ENCODE results near the gene MKLN1. TPM values are rescaled to one million over a fixed set of nuclear protein-coding genes. Genes with fewer than 3 reads are reported as not detected.
"Not testable (repeated sequence)": the region's sequence is repeated elsewhere in the genome, so short reads cannot be mapped to it uniquely, and the experiment has no call there.

MKLN1 gene
- total RNA-seq, 8 experiments from 2014 or later = 19.7 to 65.6 (median 30.5) TPM

DNA sequence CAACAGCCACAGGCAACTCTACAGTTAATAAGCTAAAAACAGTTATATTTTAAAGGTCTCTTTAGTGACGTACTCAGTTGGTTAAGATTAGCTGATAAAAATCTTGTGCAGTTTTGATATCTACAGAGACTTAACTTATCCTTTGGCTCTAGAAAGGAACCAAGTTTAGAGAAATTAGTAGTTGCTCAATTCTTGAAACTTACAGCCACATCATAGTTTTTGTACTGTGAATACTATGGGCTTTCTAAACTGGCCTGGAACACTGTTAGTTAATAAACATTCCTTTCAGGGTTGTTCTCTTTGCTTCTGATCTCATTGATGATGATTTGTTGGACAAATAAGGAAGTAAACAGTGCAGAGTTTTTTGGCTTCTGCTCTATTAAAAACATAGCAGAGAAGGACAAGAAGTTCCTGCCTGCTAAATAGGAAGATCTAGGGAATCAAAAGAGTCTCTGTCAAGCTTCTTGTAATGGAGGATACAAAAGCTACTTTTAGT is 73.1 kb downstream of the MKLN1 start:
- 50 to 100% (median 100%) methylated on average over 1 of the region's 1 CpG; no CpG with 5 or more reads in 3 of the 10 experiments for WGBS, 10 experiments
- Histone ChIP-seq H3K4me1 (replicated peaks in 1 of 2) (no peaks in the 10 kb centered on the region), H3K27ac (no peak overlapping the region), H3K4me3 (no peak overlapping the region)
- in situ Hi-C loops (cut with MboI; ENCODE audit: low pct_unique_long_range_greater_than_20kb in 2 of 9, low sequenced_read_pairs in 9 of 9, unreplicated experiment in 9 of 9) = no loop called here
- ATAC-seq (replicated peaks in 6 of 8) = no peak

DNA sequence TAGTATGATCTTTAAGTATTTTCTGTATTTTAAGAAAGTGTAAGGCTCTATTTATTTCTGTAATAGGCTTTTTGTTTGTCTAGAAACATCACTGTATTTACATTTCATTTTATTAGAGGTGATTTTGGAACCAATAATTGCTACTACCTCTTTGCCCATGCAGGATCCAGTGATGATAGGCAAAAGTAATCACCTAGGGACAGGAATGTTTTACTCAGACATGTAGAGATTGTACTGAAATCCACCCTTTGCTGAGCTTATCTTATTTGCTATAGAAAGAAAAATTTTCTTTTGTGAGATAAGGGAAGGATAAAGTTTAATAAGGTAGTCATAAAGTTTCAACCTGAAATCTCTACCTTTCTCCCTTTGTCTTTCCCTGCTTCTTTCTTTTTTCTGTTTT is 73.5 kb downstream of the MKLN1 start:
- H3K4me3 ChIP-seq = no peak overlapping the region
- H3K4me1 ChIP-seq (replicated peaks in 1 of 2) = no peaks in the 10 kb centered on the region
- no peak for ATAC-seq (replicated peaks in 6 of 8)
- in situ Hi-C loops (cut with MboI; ENCODE audit: low pct_unique_long_range_greater_than_20kb in 2 of 9, low sequenced_read_pairs in 9 of 9, unreplicated experiment in 9 of 9) = no loop called here
- H3K27ac ChIP-seq = no peak overlapping the region

DNA sequence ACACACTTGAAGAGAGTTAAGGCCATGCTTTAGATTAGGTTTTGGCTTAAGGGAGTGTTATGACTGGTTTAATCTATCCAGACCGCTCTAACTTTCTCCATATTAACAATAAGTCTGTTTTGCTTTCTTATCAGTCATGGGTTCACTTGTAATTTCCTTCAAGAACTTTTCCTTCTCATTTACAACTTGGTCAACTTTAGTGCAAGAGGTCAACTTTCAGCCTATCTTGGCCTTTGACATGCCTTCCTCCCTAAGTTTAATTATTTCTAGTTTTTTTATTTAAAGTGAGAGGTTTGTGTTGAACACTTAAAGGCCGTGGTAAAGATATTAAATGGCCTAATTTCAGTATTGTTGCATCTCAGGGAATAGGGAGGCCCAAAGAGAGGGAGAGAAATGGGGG is 75.6 kb downstream of the MKLN1 start:
- Histone ChIP-seq H3K27ac (no peak overlapping the region), H3K4me1 (replicated peaks in 1 of 2) (no peaks in the 10 kb centered on the region), H3K4me3 (no peak overlapping the region)
- ATAC-seq (replicated peaks in 6 of 8) = no peak
- WGBS, 10 experiments = 85 to 100% (median 97%) methylated on average over 1 to 2 of the region's 2 CpGs; no CpG with 5 or more reads in 2 of the 10 experiments
- in situ Hi-C loops (cut with MboI; ENCODE audit: low pct_unique_long_range_greater_than_20kb in 2 of 9, low sequenced_read_pairs in 9 of 9, unreplicated experiment in 9 of 9) = no loop called here

DNA sequence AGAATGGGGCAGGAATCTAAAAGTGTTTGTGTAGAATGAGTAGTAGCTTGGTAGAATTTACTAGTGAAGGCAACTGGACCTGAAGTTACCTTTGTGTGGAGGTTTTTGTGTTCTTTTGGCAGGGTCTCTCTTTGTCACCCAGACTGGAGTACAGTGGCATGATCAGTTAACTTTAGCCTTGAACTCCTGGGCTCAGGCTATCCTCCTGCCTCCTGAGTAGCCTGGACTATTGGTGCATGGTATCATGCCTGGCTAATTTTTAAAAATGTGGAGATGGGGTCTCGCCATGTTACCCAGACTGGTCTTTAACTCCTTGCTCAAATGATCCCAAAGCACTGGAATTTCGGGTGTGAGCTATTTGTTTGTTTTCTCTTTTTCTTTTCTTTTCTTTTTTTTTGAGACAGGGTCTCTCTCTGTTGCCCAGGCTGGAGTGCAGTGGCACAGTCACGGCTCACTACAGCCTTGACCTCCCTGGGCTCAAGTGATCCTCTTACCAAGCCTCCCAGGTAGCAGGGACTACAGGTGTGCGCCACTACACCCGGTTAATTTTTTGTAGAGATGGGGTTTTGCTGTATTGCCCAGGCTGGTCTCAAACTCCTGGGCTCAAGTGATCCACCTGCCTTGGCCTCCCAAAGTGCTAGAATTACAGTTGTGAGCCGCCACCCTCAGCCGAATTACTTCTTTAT is 76.7 kb downstream of the MKLN1 start:
- 89 to 100% (median 100%) methylated on average over 1 to 6 of the region's 7 CpGs; no CpG with 5 or more reads in 2 of the 10 experiments for WGBS, 10 experiments
- Histone ChIP-seq H3K27ac (no peak overlapping the region), H3K4me3 (no peak overlapping the region), H3K4me1 (replicated peaks in 1 of 2) (no peaks in the 10 kb centered on the region)
- no peak for ATAC-seq (replicated peaks in 6 of 8)
- in situ Hi-C loops (cut with MboI; ENCODE audit: low pct_unique_long_range_greater_than_20kb in 2 of 9, low sequenced_read_pairs in 9 of 9, unreplicated experiment in 9 of 9) = no loop called here

DNA sequence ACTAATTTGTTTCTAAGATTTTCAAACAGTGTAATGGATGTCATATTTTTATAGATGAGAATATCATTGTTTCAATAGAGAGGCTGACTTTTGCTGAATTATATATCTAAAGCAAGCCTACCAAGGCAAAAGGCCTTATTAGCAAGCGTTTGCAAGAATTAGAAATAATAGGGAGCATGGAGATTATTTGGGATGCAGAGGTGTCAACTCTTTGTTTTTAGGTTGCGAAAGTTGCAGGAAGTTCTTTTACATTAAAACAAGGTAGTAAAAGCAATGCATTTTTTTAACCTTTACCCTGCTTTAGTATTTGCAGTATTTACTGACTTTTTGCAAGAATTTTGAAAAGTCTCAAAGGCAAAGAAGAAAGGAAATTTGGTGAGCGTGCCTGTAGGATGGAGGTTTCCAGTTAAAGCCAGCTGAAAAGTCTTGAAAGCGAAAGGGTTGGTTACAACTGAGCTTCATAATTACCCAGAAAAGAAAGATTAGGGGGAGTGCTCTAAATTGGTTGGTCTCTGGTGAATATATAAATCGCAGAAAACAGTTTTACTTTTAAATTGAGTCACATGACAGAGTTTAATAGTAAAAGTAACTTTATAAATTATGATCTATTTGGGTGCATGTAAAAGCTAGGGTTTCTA is 81.6 kb downstream of the MKLN1 start:
- Histone ChIP-seq H3K4me3 (no peak overlapping the region), H3K27ac (no peak overlapping the region), H3K4me1 (replicated peaks in 1 of 2) (no peaks in the 10 kb centered on the region)
- 63 to 100% (median 88%) methylated on average over 2 to 5 of the region's 5 CpGs for WGBS, 10 experiments
- no peak for ATAC-seq (replicated peaks in 6 of 8)
- in situ Hi-C loops (cut with MboI; ENCODE audit: low pct_unique_long_range_greater_than_20kb in 2 of 9, low sequenced_read_pairs in 9 of 9, unreplicated experiment in 9 of 9) = no loop called here

DNA sequence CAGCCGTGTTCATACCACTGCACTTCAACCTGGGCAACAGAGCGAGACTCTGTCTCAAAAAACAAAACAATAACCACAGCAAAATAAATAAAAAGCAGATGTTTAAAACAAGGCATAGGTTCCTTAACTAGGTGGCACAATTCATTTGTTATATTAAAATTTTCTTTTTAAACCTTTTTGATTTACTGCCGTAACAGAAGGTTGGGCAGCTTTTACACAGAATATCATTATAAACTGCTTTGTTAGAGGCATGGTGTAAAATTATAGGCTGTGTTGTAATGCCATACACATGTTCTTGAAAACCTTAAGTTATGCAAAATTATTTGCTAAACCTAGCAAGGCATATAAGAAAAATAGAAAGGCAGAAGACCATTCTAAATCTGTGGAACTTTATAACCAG is 84.4 kb downstream of the MKLN1 start:
- H3K4me3 ChIP-seq = no peak overlapping the region
- WGBS, 10 experiments = 80 to 100% (median 94%) methylated on average over 1 to 3 of the region's 3 CpGs; no CpG with 5 or more reads in 1 of the 10 experiments
- no peak overlapping the region for H3K27ac ChIP-seq
- in situ Hi-C loops (cut with MboI; ENCODE audit: low pct_unique_long_range_greater_than_20kb in 2 of 9, low sequenced_read_pairs in 9 of 9, unreplicated experiment in 9 of 9) = no loop called here
- no peak for ATAC-seq (replicated peaks in 6 of 8)
- H3K4me1 ChIP-seq (replicated peaks in 1 of 2) = no peaks in the 10 kb centered on the region

DNA sequence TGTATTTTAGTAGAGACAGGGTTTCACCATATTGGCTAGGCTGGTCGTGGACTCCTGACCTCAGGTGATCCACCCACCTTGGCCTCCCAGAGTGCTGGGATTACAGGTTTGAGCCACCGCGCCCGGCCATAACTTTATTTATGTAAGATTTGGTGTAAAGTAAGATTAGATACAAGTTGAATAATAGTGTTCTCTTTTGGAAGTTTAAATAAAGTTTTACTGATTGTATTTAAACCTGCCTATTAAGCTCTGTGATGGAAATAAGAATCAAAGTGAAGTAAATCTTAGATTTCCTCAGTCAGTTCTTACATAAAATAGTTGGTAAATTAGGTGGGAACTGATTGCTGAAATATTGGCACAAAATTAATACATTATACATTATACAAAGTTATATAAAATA is 86.0 kb downstream of the MKLN1 start:
- Histone ChIP-seq H3K27ac (no peak overlapping the region), H3K4me1 (replicated peaks in 1 of 2) (no peaks in the 10 kb centered on the region), H3K4me3 (no peak overlapping the region)
- in situ Hi-C loops (cut with MboI; ENCODE audit: low pct_unique_long_range_greater_than_20kb in 2 of 9, low sequenced_read_pairs in 9 of 9, unreplicated experiment in 9 of 9) = no loop called here
- 80 to 100% (median 94%) methylated on average over 1 to 4 of the region's 4 CpGs; no CpG with 5 or more reads in 4 of the 10 experiments for WGBS, 10 experiments
- ATAC-seq (replicated peaks in 6 of 8) = no peak

DNA sequence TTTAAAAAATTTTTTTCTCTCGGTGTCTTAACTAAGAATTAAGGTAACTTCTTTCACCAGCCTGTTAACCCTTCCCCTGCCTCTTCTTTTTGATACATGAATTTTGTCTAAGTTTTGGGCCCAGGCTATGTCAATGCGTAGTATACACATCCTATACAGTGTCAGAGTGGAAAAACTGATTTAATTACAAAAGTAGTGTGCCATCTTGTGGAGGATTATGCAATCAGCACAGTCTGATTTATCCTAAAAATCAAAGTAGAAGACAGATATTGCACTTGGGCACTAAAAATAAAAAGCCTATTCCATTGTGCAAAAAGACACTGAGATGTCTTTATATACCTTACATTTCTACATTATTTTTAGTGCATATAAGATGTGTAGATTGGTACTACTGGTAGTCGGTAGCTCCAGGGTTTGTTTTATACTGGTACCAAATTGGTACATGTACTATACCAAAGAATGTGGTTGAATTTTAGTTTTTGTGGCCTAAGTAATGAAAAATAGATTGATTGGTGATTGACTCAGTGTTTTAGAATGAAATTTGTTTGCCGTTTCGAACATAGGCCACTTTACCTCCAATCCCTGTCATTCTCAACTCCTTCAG is 96.6 kb downstream of the MKLN1 start:
- in situ Hi-C loops (cut with MboI; ENCODE audit: low pct_unique_long_range_greater_than_20kb in 2 of 9, low sequenced_read_pairs in 9 of 9, unreplicated experiment in 9 of 9) = no loop called here
- Histone ChIP-seq H3K4me1 (replicated peaks in 1 of 2) (no peaks in the 10 kb centered on the region), H3K4me3 (no peak overlapping the region), H3K27ac (no peak overlapping the region)
- 58 to 97% (median 84%) methylated on average over 3 to 5 of the region's 5 CpGs; no CpG with 5 or more reads in 1 of the 10 experiments for WGBS, 10 experiments
- ATAC-seq (replicated peaks in 6 of 8) = peak in 7 of 8 experiments; percentile 42 to 91 (median 67)

DNA sequence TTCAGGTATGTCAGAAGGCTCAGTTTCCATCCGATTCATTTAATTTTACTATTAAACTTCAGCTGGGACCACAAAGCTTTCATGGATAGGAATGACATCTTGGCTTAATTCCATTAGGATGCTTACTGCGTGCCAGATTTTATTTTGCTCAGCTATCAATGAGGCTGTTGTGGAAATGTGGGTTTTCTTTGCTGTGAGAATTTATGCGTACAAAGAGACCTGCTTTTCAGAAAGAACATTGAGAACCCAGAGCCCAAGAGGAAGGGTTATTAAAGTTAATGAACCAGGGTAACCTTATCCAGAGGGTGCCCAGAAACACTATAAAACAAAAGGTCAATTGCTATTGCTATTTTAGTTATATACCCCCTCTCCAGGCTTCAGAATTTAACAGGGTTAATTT is 98.3 kb downstream of the MKLN1 start:
- in situ Hi-C loops (cut with MboI; ENCODE audit: low pct_unique_long_range_greater_than_20kb in 2 of 9, low sequenced_read_pairs in 9 of 9, unreplicated experiment in 9 of 9) = no loop called here
- no peak overlapping the region for H3K27ac ChIP-seq
- WGBS, 10 experiments = 58 to 100% (median 84%) methylated on average over 1 to 3 of the region's 3 CpGs
- no peak overlapping the region for H3K4me3 ChIP-seq
- H3K4me1 ChIP-seq (replicated peaks in 1 of 2) = peaks cover 0 to 5% of the 10 kb centered on the region in 2 donors
- ATAC-seq (replicated peaks in 6 of 8) = no peak

DNA sequence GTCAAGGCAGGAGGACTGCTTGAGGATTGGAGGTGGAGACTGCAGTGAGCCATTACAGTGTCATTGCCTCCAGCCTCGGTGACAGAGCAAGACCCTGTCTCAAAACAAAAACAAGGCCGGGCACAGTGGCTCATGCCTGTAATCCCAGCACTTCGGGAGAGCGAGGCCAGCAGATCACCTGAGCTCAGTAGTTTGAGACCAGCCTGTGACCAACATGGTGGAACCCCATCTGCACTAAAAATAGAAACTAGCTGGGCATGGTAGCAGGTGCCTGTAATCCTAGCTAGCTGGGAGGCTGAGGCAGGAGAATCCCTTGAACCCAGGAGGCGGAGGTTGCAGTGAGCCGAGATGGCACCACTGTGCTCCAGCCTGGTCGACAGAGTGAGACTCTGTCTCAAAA is 103.2 kb downstream of the MKLN1 start:
- H3K4me3 ChIP-seq; in situ Hi-C loops (cut with MboI; ENCODE audit: low pct_unique_long_range_greater_than_20kb in 2 of 9, low sequenced_read_pairs in 9 of 9, unreplicated experiment in 9 of 9); H3K4me1 ChIP-seq (replicated peaks in 1 of 2); H3K27ac ChIP-seq; ATAC-seq (replicated peaks in 6 of 8): not testable (repeated sequence)
- WGBS, 10 experiments = 93 to 100% (median 100%) methylated on average over 1 to 6 of the region's 7 CpGs; no CpG with 5 or more reads in 4 of the 10 experiments

DNA sequence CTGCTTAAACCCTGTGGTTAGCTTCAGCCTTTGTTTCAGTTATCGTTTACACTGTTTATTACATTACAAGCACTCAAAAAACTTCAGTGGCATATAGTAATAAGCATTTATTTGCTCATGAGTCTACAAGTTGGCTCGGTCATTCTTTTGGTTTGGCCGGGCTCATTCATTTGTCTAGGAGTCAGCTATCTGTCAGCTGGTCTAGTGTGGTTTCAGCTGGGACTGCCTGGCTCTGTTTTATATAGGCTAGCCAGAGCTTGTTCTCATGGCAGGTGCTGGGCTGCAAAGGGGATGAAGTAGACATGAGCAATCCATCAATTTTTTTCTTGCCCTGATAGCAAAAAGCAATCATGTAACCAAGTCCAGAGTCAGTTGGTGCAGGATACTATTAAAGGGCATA is 103.6 kb downstream of the MKLN1 start:
- in situ Hi-C loops (cut with MboI; ENCODE audit: low pct_unique_long_range_greater_than_20kb in 2 of 9, low sequenced_read_pairs in 9 of 9, unreplicated experiment in 9 of 9) = no loop called here
- 13 to 100% (median 66%) methylated on average over 1 to 3 of the region's 3 CpGs; no CpG with 5 or more reads in 1 of the 10 experiments for WGBS, 10 experiments
- Histone ChIP-seq H3K4me3 (no peak overlapping the region), H3K4me1 (replicated peaks in 1 of 2) (peaks cover 0 to 7% of the 10 kb centered on the region in 2 donors), H3K27ac (no peak overlapping the region)
- peak in 5 of 8 experiments; percentile 64 to 100 (median 85) for ATAC-seq (replicated peaks in 6 of 8)

DNA sequence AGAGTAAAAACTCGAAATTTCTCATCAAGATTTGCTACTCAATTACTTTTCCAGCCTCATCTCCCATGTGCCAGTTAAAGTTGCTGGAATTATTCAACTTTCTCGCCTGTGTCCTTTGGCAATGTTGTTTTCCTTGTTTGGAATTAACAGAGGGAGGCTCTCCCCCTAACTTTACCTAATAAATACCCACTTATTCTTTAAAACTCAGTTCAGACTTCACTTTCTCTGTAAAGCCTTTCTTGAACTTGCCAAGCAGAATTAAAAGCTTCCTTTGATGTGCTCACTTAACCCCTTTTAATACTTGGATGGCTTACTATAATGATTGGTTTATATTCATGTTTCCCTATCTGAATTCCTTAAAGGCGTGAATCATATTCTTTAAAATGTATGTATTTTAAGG is 104.1 kb downstream of the MKLN1 start:
- in situ Hi-C loops (cut with MboI; ENCODE audit: low pct_unique_long_range_greater_than_20kb in 2 of 9, low sequenced_read_pairs in 9 of 9, unreplicated experiment in 9 of 9) = no loop called here
- no peak overlapping the region for H3K27ac ChIP-seq
- peaks cover 0 to 7% of the 10 kb centered on the region in 2 donors for H3K4me1 ChIP-seq (replicated peaks in 1 of 2)
- ATAC-seq (replicated peaks in 6 of 8) = no peak
- H3K4me3 ChIP-seq = no peak overlapping the region
- 70 to 100% (median 95%) methylated on average over 1 to 3 of the region's 3 CpGs for WGBS, 10 experiments

DNA sequence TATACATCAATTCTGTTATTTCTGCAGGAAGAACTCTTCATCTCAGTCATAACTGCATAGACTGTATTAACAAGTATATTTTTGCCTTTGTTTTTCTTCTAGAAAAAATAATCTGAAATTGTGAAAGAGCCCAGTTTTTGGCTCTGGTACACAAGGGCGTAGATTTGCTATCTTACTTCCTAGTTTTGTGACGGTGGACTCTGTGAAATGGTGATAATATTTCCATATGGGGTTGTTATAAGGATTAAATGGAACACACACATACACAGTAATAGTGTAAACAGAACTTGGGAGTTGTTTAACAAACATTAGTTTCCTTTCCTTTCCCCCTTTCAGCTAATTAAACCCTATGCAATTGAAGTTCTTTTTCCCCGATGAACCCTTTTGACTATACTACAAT is 108.7 kb downstream of the MKLN1 start:
- in situ Hi-C loops (cut with MboI; ENCODE audit: low pct_unique_long_range_greater_than_20kb in 2 of 9, low sequenced_read_pairs in 9 of 9, unreplicated experiment in 9 of 9) = no loop called here
- Histone ChIP-seq H3K4me3 (no peak overlapping the region), H3K4me1 (replicated peaks in 1 of 2) (no peaks in the 10 kb centered on the region), H3K27ac (no peak overlapping the region)
- 81 to 100% (median 96%) methylated on average over 1 to 3 of the region's 3 CpGs for WGBS, 10 experiments
- no peak for ATAC-seq (replicated peaks in 6 of 8)
